ENCODE measurements around the gene ADGRL3. TPM values are rescaled to one million over a fixed set of nuclear protein-coding genes. Genes with fewer than 3 reads are reported as not detected.

Gene ADGRL3
- total RNA-seq, 4 donors from 2014 or later: 6.1 to 26.0 (median 7.3) TPM

DNA sequence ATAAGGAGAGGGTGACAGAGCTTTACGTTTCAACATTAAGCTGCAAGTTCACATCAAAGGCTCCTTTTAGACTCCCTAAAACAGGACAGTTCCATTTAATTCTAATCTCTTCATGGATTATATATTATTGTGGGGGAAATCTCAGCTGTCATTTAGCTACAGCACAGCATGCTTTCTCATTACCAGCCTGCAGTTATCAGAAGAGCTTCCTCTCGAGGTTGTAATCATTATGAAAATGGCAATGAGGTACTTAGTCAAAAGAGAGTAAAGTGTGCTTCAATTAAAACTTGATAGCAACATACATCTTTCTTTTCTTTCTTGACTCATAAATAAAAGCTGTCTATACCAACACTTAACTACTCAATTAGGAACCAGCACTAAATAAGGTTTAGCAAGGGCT, 896.8 kb downstream of the ADGRL3 start:
- Histone ChIP-seq H3K4me1 (no peaks in the 10 kb centered on the region), H3K27ac (no peak overlapping the region), H3K36me3 (no peaks in the 10 kb centered on the region), H3K27me3 (no peaks in the 10 kb centered on the region), H3K4me3 (no peak overlapping the region), H3K9me3 (peaks cover 0 to 10% (median 0%) of the 10 kb centered on the region in 3 donors)
- no peak for TF ChIP-seq POLR2AphosphoS5 (IDR thresholded peaks at IDR 0.05)
- no peak for TF ChIP-seq CTCF (IDR thresholded peaks at IDR 0.05)
- 51 to 75% methylated on average over 2 of the region's 2 CpGs for WGBS, 2 donors (ENCODE audit: low coverage in 1 of 2)
- ATAC-seq: no peak

DNA sequence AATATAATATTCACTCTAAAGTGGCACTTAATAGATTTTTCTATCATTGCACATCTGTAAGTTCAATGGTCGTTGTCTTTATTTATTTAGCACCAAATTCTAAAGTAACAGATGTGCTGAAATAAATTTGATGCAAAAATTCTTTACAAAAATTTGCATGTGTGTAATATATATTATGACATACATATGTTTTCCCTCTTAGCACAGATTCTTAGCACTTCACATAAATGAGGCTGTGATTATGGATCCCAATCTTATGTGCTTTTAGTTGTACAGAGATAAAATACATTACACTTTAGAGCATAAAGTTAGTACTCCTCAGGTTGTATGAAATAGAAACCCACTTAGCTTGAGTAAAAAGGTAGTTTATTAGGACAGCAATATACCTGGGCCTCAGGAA, 915.1 kb downstream of the ADGRL3 start:
- no peaks in the 10 kb centered on the region for H3K9me3 ChIP-seq
- H3K27ac ChIP-seq: no peak overlapping the region
- H3K36me3 ChIP-seq: no peaks in the 10 kb centered on the region
- 69 to 74% methylated on average over 1 of the region's 1 CpG for WGBS, 2 donors (ENCODE audit: low coverage in 1 of 2)
- TF ChIP-seq POLR2A (IDR thresholded peaks at IDR 0.05): no peak
- no peak for TF ChIP-seq POLR2AphosphoS5 (IDR thresholded peaks at IDR 0.05)
- TF ChIP-seq EP300 (IDR thresholded peaks at IDR 0.05): no peak
- no peak for TF ChIP-seq CTCF (IDR thresholded peaks at IDR 0.05)
- no peaks in the 10 kb centered on the region for H3K27me3 ChIP-seq
- no peak overlapping the region for H3K4me3 ChIP-seq
- no peaks in the 10 kb centered on the region for H3K4me1 ChIP-seq
- ATAC-seq: no peak

DNA sequence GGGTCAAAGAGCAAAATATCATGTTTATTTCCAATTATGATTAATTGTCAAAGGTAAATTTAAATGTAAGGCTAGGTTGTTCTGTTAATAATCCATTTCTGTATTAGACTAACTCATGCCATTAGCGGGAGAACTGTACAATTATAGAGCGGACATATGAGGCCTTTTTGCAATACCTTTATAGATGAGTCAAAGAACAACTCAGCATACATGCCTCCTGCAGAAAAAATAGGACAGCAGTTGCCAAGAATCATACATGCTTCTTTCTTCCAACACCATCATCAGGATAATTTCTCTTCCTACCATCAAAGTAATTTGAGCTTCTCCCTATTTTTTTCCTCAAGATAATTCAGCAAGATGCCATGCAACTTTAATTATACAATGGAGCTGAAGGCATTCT, 917.8 kb downstream of the ADGRL3 start:
- no peak for ATAC-seq
- 89 to 94% methylated on average over 2 of the region's 2 CpGs for WGBS, 2 donors (ENCODE audit: low coverage in 1 of 2)

GRCh38 chr4:62118558-62118957, 918.4 kb downstream of the ADGRL3 start:
- Histone ChIP-seq H3K27ac (no peak overlapping the region), H3K4me1 (no peaks in the 10 kb centered on the region), H3K9me3 (no peaks in the 10 kb centered on the region), H3K4me3 (no peak overlapping the region), H3K27me3 (no peaks in the 10 kb centered on the region), H3K36me3 (no peaks in the 10 kb centered on the region)
- no peak for TF ChIP-seq POLR2A (IDR thresholded peaks at IDR 0.05)
- ATAC-seq: no peak
- WGBS, 2 donors (ENCODE audit: low coverage in 1 of 2): 75 to 78% methylated on average over 2 of the region's 2 CpGs

More for the DNA sequence above, 917.8 kb downstream of the ADGRL3 start:
- Histone ChIP-seq H3K27me3 (no peaks in the 10 kb centered on the region), H3K4me1 (no peaks in the 10 kb centered on the region), H3K36me3 (no peaks in the 10 kb centered on the region), H3K9me3 (no peaks in the 10 kb centered on the region), H3K27ac (no peak overlapping the region), H3K4me3 (no peak overlapping the region)
- TF ChIP-seq POLR2AphosphoS5 (IDR thresholded peaks at IDR 0.05) (no peak), EP300 (IDR thresholded peaks at IDR 0.05) (no peak), CTCF (IDR thresholded peaks at IDR 0.05) (no peak), POLR2A (IDR thresholded peaks at IDR 0.05) (no peak)

DNA sequence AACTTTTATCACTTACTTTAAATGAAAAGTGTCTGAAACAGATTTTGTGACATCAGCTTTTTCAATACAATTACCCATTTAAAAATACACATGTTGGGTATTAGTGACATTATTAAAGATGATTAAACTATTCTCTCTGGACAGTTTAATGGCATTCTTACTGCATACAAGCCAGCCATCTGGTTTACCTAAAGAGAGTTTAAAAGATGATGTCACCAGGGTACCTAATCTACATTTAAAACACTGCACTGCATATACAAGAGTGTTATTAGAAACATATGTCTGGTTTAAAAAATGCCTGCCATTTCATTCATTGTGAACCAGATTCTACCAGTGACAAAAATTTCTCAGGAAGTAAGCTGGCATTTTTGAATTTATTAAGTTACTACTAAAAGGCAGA, 919.1 kb downstream of the ADGRL3 start:
- ATAC-seq: no peak
- Histone ChIP-seq H3K36me3 (no peaks in the 10 kb centered on the region), H3K27me3 (no peaks in the 10 kb centered on the region), H3K4me3 (no peak overlapping the region), H3K4me1 (no peaks in the 10 kb centered on the region), H3K27ac (no peak overlapping the region), H3K9me3 (no peaks in the 10 kb centered on the region)
- TF ChIP-seq EP300 (IDR thresholded peaks at IDR 0.05): no peak

DNA sequence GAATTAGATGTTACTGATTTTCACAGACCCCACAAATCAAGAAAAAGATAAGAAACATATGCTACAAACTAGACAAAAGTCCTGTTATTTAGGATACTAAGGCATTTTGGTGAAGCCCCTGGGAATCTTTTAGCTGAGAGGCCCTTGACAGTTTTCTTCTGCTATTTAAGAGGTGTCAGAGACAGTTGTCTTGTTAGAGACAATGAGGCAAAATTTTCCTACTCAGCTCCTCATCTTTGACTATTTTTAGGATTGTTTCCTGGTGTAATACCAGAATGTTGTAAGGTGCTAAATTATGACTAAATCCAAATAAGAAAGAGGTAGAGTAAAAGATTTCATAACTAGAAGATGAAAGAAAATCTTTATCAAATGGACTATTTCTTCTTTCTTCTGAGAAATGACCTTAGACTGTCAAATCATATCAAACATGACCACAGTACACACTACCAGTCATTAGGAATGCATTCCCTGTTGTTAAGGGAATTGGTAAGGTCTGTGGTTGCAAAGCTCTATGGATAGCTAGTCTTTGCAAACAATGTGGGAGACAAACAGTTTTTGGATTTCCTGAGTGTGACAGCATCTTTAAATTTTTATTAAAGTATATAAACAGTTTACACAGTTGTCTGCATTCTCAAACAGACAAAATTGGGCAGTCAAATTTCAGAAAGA, 926.1 kb downstream of the ADGRL3 start:
- no peak for TF ChIP-seq CTCF (IDR thresholded peaks at IDR 0.05)
- TF ChIP-seq POLR2A (IDR thresholded peaks at IDR 0.05): no peak
- no peak for TF ChIP-seq EP300 (IDR thresholded peaks at IDR 0.05)
- no peak for TF ChIP-seq POLR2AphosphoS5 (IDR thresholded peaks at IDR 0.05)
- no peaks in the 10 kb centered on the region for H3K36me3 ChIP-seq
- no peak for ATAC-seq
- no peaks in the 10 kb centered on the region for H3K4me1 ChIP-seq
- H3K4me3 ChIP-seq: no peak overlapping the region
- no peak overlapping the region for H3K27ac ChIP-seq
- peaks cover 0 to 4% (median 0%) of the 10 kb centered on the region in 3 donors for H3K9me3 ChIP-seq
- no peaks in the 10 kb centered on the region for H3K27me3 ChIP-seq

Small RNA genes within 50 kb of the gene (small RNA-seq; reads per million reads assigned to genes)
- 0 reads per million in 4 donors for gene RF00019
